T-helper 9 cell (primary cell): ENCODE results near the gene CD101.

Experiments used
- DNase-seq: peaks from one replicate; pipeline ENCODE4 v3.0.0-alpha.2; 2020

CD101 gene

GRCh38 chr1:117059334-117059677 is 57.7 kb downstream of the CD101 start:
- DNase-seq: peak; percentile 54

- peak; percentile 84 for DNase-seq
Measured at GRCh38 chr1:117059678-117060440, 58.3 kb downstream of the CD101 start, which contains the start of gene TTF2. Gene TTF2, plus strand, starts transcription at chr1:117060326. Its CDS starts 21 bp downstream, at chr1:117060347.

- DNase-seq: peak; percentile 10
Measured at GRCh38 chr1:117060441-117061317, 59.1 kb downstream of the CD101 start.

- DNase-seq: no peak
Measured at GRCh38 chr1:117061986-117062415, 60.4 kb downstream of the CD101 start.

- no peak for DNase-seq
Measured at GRCh38 chr1:117066367-117066766, 64.8 kb downstream of the CD101 start.

- peak; percentile 18 for DNase-seq
Measured at GRCh38 chr1:117067533-117068370, 66.2 kb downstream of the CD101 start.

GRCh38 chr1:117068580-117068979 is 67.0 kb downstream of the CD101 start:
- DNase-seq: no peak

- DNase-seq: no peak
Measured at GRCh38 chr1:117069220-117069844, 67.8 kb downstream of the CD101 start.

GRCh38 chr1:117070124-117070523 is 68.6 kb downstream of the CD101 start:
- no peak for DNase-seq

- DNase-seq: no peak
Measured at GRCh38 chr1:117076648-117077047, 75.1 kb downstream of the CD101 start.

GRCh38 chr1:117077267-117077666 is 75.7 kb downstream of the CD101 start:
- no peak for DNase-seq

GRCh38 chr1:117079737-117080136 is 78.2 kb downstream of the CD101 start:
- DNase-seq: no peak

- no peak for DNase-seq
Measured at GRCh38 chr1:117084231-117084630, 82.7 kb downstream of the CD101 start.
